Activated B cell treated with CpG ODN at 0.5 μM for 24 hours (primary cell): ENCODE measurements around the gene GALNT16. TPM values are rescaled to one million over a fixed set of nuclear protein-coding genes. Genes with fewer than 3 reads are reported as not detected.

Experiments used
- ATAC-seq: fragments of 200-7000 bp; cut with Tn5 transposase; one replicate; pipeline ENCODE4 v1.10.0; 2021; ENCODE audit warnings: low read depth, mild to moderate bottlenecking, moderate library complexity
- CTCF ChIA-PET: fragments of 350-600 bp; sonication (Branson Sonifier 250); formaldehyde crosslinking; loops from one replicate; lab custom pipeline; 2021; ENCODE audit warnings: antibody characterized with exemption; lab: Charles Lee
- POLR2A ChIA-PET: fragments of 350-600 bp; sonication (Branson Sonifier 250); formaldehyde crosslinking; loops from one replicate; lab custom pipeline; 2021; ENCODE audit warnings: antibody characterized with exemption; lab: Charles Lee
- DNase-seq: peaks from one replicate; pipeline ENCODE4 v3.0.0; 2022
- H3K27ac Mint-ChIP-seq: one replicate; pipeline ENCODE4 v1.8.0; 2020; ENCODE audit warnings: mixed read lengths
- H3K27me3 Mint-ChIP-seq: one replicate; pipeline ENCODE4 v1.8.0; 2021; ENCODE audit warnings: mixed read lengths
- H3K36me3 Mint-ChIP-seq: one replicate; pipeline ENCODE4 v1.8.0; 2021; ENCODE audit warnings: low read depth, mixed read lengths
- H3K4me1 Mint-ChIP-seq: one replicate; pipeline ENCODE4 v1.8.0; 2021; ENCODE audit warnings: mixed read lengths
- H3K4me3 Mint-ChIP-seq: one replicate; pipeline ENCODE4 v1.8.0; 2020; ENCODE audit warnings: mild to moderate bottlenecking, mixed read lengths
- H3K9me3 Mint-ChIP-seq: one replicate; pipeline ENCODE4 v1.8.0; 2020; ENCODE audit warnings: mixed read lengths
- CTCF ChIP-seq: fragments of 200-600 bp; IDR thresholded peaks from one replicate; pipeline ENCODE4 v1.8.0; 2022; ENCODE audit warnings: antibody characterized with exemption, mild to moderate bottlenecking
- intact Hi-C: fragments of 100-400 bp; cut with micrococcal nuclease; formaldehyde crosslinking; loops from one replicate; pipeline ENCODE4 v1.15.1; 2024
- total RNA-seq: library from RNA; stranded (reverse); gene quantifications from 2 replicates; pipeline ENCODE4 v1.2.3, GENCODE V29; 2022

GALNT16 gene
- total RNA-seq, 1 donor from 2014 or later = 1.2 TPM

GRCh38 chr14:69249603-69250002 lies 10.4 kb upstream of the GALNT16 start:
- ATAC-seq = no peak
- no peak for DNase-seq
- CTCF ChIA-PET = no interaction called here
- POLR2A ChIA-PET = no interaction called here
- no peak overlapping the region for H3K27ac Mint-ChIP-seq
- H3K9me3 Mint-ChIP-seq = no peaks in the 10 kb centered on the region
- H3K4me3 Mint-ChIP-seq = no peak overlapping the region
- no peaks in the 10 kb centered on the region for H3K4me1 Mint-ChIP-seq
- TF ChIP-seq CTCF = no peak
- no peaks in the 10 kb centered on the region for H3K36me3 Mint-ChIP-seq
- intact Hi-C loops = no loop called here
- peaks cover 27% of the 10 kb centered on the region for H3K27me3 Mint-ChIP-seq

GRCh38 chr14:69252851-69253250 lies 7.1 kb upstream of the GALNT16 start:
- POLR2A ChIA-PET = no interaction called here
- H3K27me3 Mint-ChIP-seq = peaks cover 48% of the 10 kb centered on the region
- CTCF ChIA-PET = no interaction called here
- no peaks in the 10 kb centered on the region for H3K4me1 Mint-ChIP-seq
- ATAC-seq = no peak
- H3K27ac Mint-ChIP-seq = no peak overlapping the region
- DNase-seq = no peak
- intact Hi-C loops = no loop called here
- no peaks in the 10 kb centered on the region for H3K9me3 Mint-ChIP-seq
- TF ChIP-seq CTCF = no peak
- H3K4me3 Mint-ChIP-seq = no peak overlapping the region
- no peaks in the 10 kb centered on the region for H3K36me3 Mint-ChIP-seq

GRCh38 chr14:69259168-69259526 lies 811 bp upstream of the GALNT16 start:
- DNase-seq = no peak
- peaks cover 13% of the 10 kb centered on the region for H3K4me1 Mint-ChIP-seq
- no peak for TF ChIP-seq CTCF
- no peaks in the 10 kb centered on the region for H3K9me3 Mint-ChIP-seq
- no peak overlapping the region for H3K27ac Mint-ChIP-seq
- POLR2A ChIA-PET = no interaction called here
- ATAC-seq = no peak
- intact Hi-C loops = no loop called here
- H3K4me3 Mint-ChIP-seq = no peak overlapping the region
- H3K36me3 Mint-ChIP-seq = no peaks in the 10 kb centered on the region
- CTCF ChIA-PET = interaction anchor here (5.2 kb wide), 1 partner anchor 201 kb away, joined by 36 read pairs; no protein-coding TSS in a partner anchor
- peaks cover 70% of the 10 kb centered on the region for H3K27me3 Mint-ChIP-seq

- no peak for DNase-seq
- ATAC-seq = peak; percentile 16
- no peak for TF ChIP-seq CTCF
- CTCF ChIA-PET = interaction anchor here (1.3 to 5.2 kb wide), 2 partner anchors 137 to 199 kb away, joined by 3 to 36 read pairs; no protein-coding TSS in a partner anchor
- Mint-ChIP-seq H3K4me1 (peaks cover 13% of the 10 kb centered on the region), H3K27ac (no peak overlapping the region), H3K4me3 (peak overlapping the region; percentile 35), H3K27me3 (peaks cover 68% of the 10 kb centered on the region), H3K9me3 (no peaks in the 10 kb centered on the region), H3K36me3 (no peaks in the 10 kb centered on the region)
- POLR2A ChIA-PET = no interaction called here
- intact Hi-C loops = loop anchor here (5.0 kb wide), 1 partner anchor 92 kb away; no protein-coding TSS in a partner anchor
Measured at GRCh38 chr14:69260190-69260860, 367 bp downstream of the GALNT16 start.

GRCh38 chr14:69260861-69261564 lies 1.1 kb downstream of the GALNT16 start:
- peak overlapping the region; percentile 76 for H3K4me3 Mint-ChIP-seq
- ChIA-PET CTCF (interaction anchor here (1.3 to 5.2 kb wide), 3 partner anchors 18 to 199 kb away, joined by 3 to 36 read pairs (median 9); no protein-coding TSS in a partner anchor), POLR2A (no interaction called here)
- ATAC-seq = peak; percentile 76
- peaks cover 68% of the 10 kb centered on the region for H3K27me3 Mint-ChIP-seq
- no peak overlapping the region for H3K27ac Mint-ChIP-seq
- peak; percentile 52 for DNase-seq
- no peaks in the 10 kb centered on the region for H3K36me3 Mint-ChIP-seq
- intact Hi-C loops = loop anchor here (1.0 to 5.0 kb wide), 4 partner anchors 91 to 313 kb away; partner anchors contain the start of genes CCDC177, ERH and SLC39A9
- H3K4me1 Mint-ChIP-seq = peaks cover 13% of the 10 kb centered on the region
- no peaks in the 10 kb centered on the region for H3K9me3 Mint-ChIP-seq
- no peak for TF ChIP-seq CTCF
